ENCODE measurements around the gene KIAA1755. TPM values are rescaled to one million over a fixed set of nuclear protein-coding genes. Genes with fewer than 3 reads are reported as not detected.

Gene KIAA1755
- total and polyA plus RNA-seq, 2 experiments from 2014 or later = 4.0 to 5.1 TPM

GRCh38 chr20:38162878-38163875 lies 97.4 kb downstream of the KIAA1755 start:
- WGBS, 2 experiments (ENCODE audit: low coverage in 1 of 2, low lambda C conversion rate in 2 of 2, missing lambda C conversion rate in 2 of 2) = 81 to 83% methylated on average over 15 of the region's 15 CpGs
- H3K79me2 ChIP-seq (ENCODE audit: insufficient read depth) = no peaks in the 10 kb centered on the region
- H3K27ac ChIP-seq = no peak overlapping the region
- H3K27me3 ChIP-seq (replicated peaks; ENCODE audit: insufficient read depth) = no peaks in the 10 kb centered on the region
- no peak overlapping the region; the same call in 1 of the 2 replicates for H3K9ac ChIP-seq
- no peaks in the 10 kb centered on the region for H3K9me3 ChIP-seq (ENCODE audit: low read depth)
- H3K4me2 ChIP-seq (ENCODE audit: unreplicated experiment) = peak overlapping the region; percentile 17
- peaks cover 17% of the 10 kb centered on the region for H3F3A ChIP-seq (ENCODE audit: insufficient read depth)
- no peaks in the 10 kb centered on the region; the same call in 1 of the 2 replicates for H3K36me3 ChIP-seq (ENCODE audit: low read depth)
- no peaks in the 10 kb centered on the region for H4K20me1 ChIP-seq (ENCODE audit: insufficient read depth)
- H3K9me2 ChIP-seq (ENCODE audit: insufficient read depth) = no peaks in the 10 kb centered on the region
- H3K4me3 ChIP-seq = peak overlapping the region; percentile 20; the same call in 1 of the 2 replicates
- no peak for TF ChIP-seq EZH2phosphoT487 (IDR thresholded peaks at IDR 0.05; ENCODE audit: insufficient read depth, low read depth)
- TF ChIP-seq EZH2 (IDR thresholded peaks at IDR 0.05; ENCODE audit: insufficient read depth, poor library complexity, severe bottlenecking) = no peak
- DNase-seq = no peak
- no peak overlapping the region for H2AFZ ChIP-seq
- H3K4me1 ChIP-seq (ENCODE audit: insufficient read depth) = peaks cover 8% of the 10 kb centered on the region
- in situ Hi-C loops (cut with MboI) = loop anchor here (10.0 kb wide), 1 partner anchor 88 kb away; no protein-coding TSS in a partner anchor

GRCh38 chr20:38162149-38162548 lies 98.4 kb downstream of the KIAA1755 start:
- peaks cover 12% of the 10 kb centered on the region for H3F3A ChIP-seq (ENCODE audit: insufficient read depth)
- H3K9me3 ChIP-seq (ENCODE audit: low read depth) = no peaks in the 10 kb centered on the region
- in situ Hi-C loops (cut with MboI) = loop anchor here (10.0 kb wide), 1 partner anchor 87 kb away; no protein-coding TSS in a partner anchor
- no peak overlapping the region for H3K9ac ChIP-seq
- no peaks in the 10 kb centered on the region for H3K27me3 ChIP-seq (replicated peaks; ENCODE audit: insufficient read depth)
- WGBS, 2 experiments (ENCODE audit: low coverage in 1 of 2, low lambda C conversion rate in 2 of 2, missing lambda C conversion rate in 2 of 2) = 84% methylated on average over 2 of the region's 2 CpGs
- no peaks in the 10 kb centered on the region; the same call in 1 of the 2 replicates for H3K36me3 ChIP-seq (ENCODE audit: low read depth)
- no peaks in the 10 kb centered on the region for H3K79me2 ChIP-seq (ENCODE audit: insufficient read depth)
- TF ChIP-seq EZH2 (IDR thresholded peaks at IDR 0.05; ENCODE audit: insufficient read depth, poor library complexity, severe bottlenecking) = no peak
- no peak for TF ChIP-seq EZH2phosphoT487 (IDR thresholded peaks at IDR 0.05; ENCODE audit: insufficient read depth, low read depth)
- H3K4me2 ChIP-seq (ENCODE audit: unreplicated experiment) = no peak overlapping the region
- no peak overlapping the region for H3K27ac ChIP-seq
- no peaks in the 10 kb centered on the region for H3K9me2 ChIP-seq (ENCODE audit: insufficient read depth)
- DNase-seq = no peak
- no peak overlapping the region for H3K4me3 ChIP-seq
- no peak overlapping the region for H2AFZ ChIP-seq
- no peaks in the 10 kb centered on the region for H4K20me1 ChIP-seq (ENCODE audit: insufficient read depth)
- H3K4me1 ChIP-seq (ENCODE audit: insufficient read depth) = 0 out of 2 replicates have a peak, but pooled peaks cover 3% of the 10 kb centered on the region

- Histone ChIP-seq H3K27me3 (replicated peaks; ENCODE audit: insufficient read depth) (no peaks in the 10 kb centered on the region), H3K9me2 (ENCODE audit: insufficient read depth) (no peaks in the 10 kb centered on the region), H3K36me3 (ENCODE audit: low read depth) (no peaks in the 10 kb centered on the region; the same call in 1 of the 2 replicates), H3K4me2 (ENCODE audit: unreplicated experiment) (no peak overlapping the region), H3K27ac (no peak overlapping the region), H3K79me2 (ENCODE audit: insufficient read depth) (no peaks in the 10 kb centered on the region), H3K4me3 (no peak overlapping the region), H3F3A (ENCODE audit: insufficient read depth) (peaks cover 11% of the 10 kb centered on the region; the same call in 1 of the 2 replicates), H4K20me1 (ENCODE audit: insufficient read depth) (no peaks in the 10 kb centered on the region), H3K9me3 (ENCODE audit: low read depth) (no peaks in the 10 kb centered on the region), H3K9ac (no peak overlapping the region), H3K4me1 (ENCODE audit: insufficient read depth) (0 out of 2 replicates have a peak, but pooled peaks cover 5% of the 10 kb centered on the region), H2AFZ (no peak overlapping the region)
- WGBS, 2 experiments (ENCODE audit: low coverage in 1 of 2, low lambda C conversion rate in 2 of 2, missing lambda C conversion rate in 2 of 2) = 94 to 95% methylated on average over 7 to 14 of the region's 14 CpGs
- DNase-seq = no peak
- no peak for TF ChIP-seq EZH2 (IDR thresholded peaks at IDR 0.05; ENCODE audit: insufficient read depth, poor library complexity, severe bottlenecking)
- in situ Hi-C loops (cut with MboI) = loop anchor here (10.0 kb wide), 1 partner anchor 87 kb away; no protein-coding TSS in a partner anchor
Measured at GRCh38 chr20:38161412-38161774, 99.1 kb downstream of the KIAA1755 start.

Other genes with a start within 250 kb of the KIAA1755 start
- 9.9 and 12.1 TPM in 2 replicates for gene TTI1, start 227.3 kb downstream of the KIAA1755 start, total RNA-seq (2014; rRNA removed; shearing (Covaris generic))
- 12.2 and 13.3 TPM in 2 replicates for gene TTI1, start 227.3 kb downstream of the KIAA1755 start, polyA plus RNA-seq (2016; fragmentation: Nextera tagmentation; extraction: Ambion mirVana)
- gene RPRD1B, start 227.0 kb downstream of the KIAA1755 start, total RNA-seq (2014; rRNA removed; shearing (Covaris generic)) = 13.5 and 19.6 TPM in 2 replicates
- 14.4 and 15.6 TPM in 2 replicates for gene RPRD1B, start 227.0 kb downstream of the KIAA1755 start, polyA plus RNA-seq (2016; fragmentation: Nextera tagmentation; extraction: Ambion mirVana)
- gene TGM2, start 95.5 kb downstream of the KIAA1755 start, total RNA-seq (2014; rRNA removed; shearing (Covaris generic)) = 311 and 339 TPM in 2 replicates
- gene TGM2, start 95.5 kb downstream of the KIAA1755 start, polyA plus RNA-seq (2016; fragmentation: Nextera tagmentation; extraction: Ambion mirVana) = 254 and 269 TPM in 2 replicates
- not detected in 2 replicates for gene BPI, start 43.4 kb upstream of the KIAA1755 start, total RNA-seq (2014; rRNA removed; shearing (Covaris generic))
- 0.10 TPM in 1 of 2 replicates, not detected in the other for gene BPI, start 43.4 kb upstream of the KIAA1755 start, polyA plus RNA-seq (2016; fragmentation: Nextera tagmentation; extraction: Ambion mirVana)
- not detected in 2 replicates for gene LBP, start 85.7 kb upstream of the KIAA1755 start, total RNA-seq (2014; rRNA removed; shearing (Covaris generic))
- not detected in 2 replicates for gene LBP, start 85.7 kb upstream of the KIAA1755 start, polyA plus RNA-seq (2016; fragmentation: Nextera tagmentation; extraction: Ambion mirVana)
- 5.4 and 15.2 TPM in 2 replicates for gene SNHG17, start 174.6 kb upstream of the KIAA1755 start, total RNA-seq (2014; rRNA removed; shearing (Covaris generic))
- 28.0 and 29.1 TPM in 2 replicates for gene SNHG17, start 174.6 kb upstream of the KIAA1755 start, polyA plus RNA-seq (2016; fragmentation: Nextera tagmentation; extraction: Ambion mirVana)
- gene RALGAPB, start 212.1 kb upstream of the KIAA1755 start, total RNA-seq (2014; rRNA removed; shearing (Covaris generic)) = 20.2 and 25.8 TPM in 2 replicates
- 8.1 and 9.8 TPM in 2 replicates for gene RALGAPB, start 212.1 kb upstream of the KIAA1755 start, polyA plus RNA-seq (2016; fragmentation: Nextera tagmentation; extraction: Ambion mirVana)